Measurements from ENCODE around the gene XCL1. TPM values are rescaled to one million over a fixed set of nuclear protein-coding genes. Genes with fewer than 3 reads are reported as not detected.
"Not testable (repeated sequence)": the region's sequence is repeated elsewhere in the genome, so short reads cannot be mapped to it uniquely, and the experiment has no call there.

XCL1 gene
- total RNA-seq, 1 donor from 2014 or later, result 0.27 TPM

- peaks cover 3% of the 10 kb centered on the region for H3K9me3 ChIP-seq (replicated peaks)
- peaks cover 1% of the 10 kb centered on the region for H3K4me1 ChIP-seq
- intact Hi-C loops (cut with micrococcal nuclease), result no loop called here
- H3K27me3 ChIP-seq (ENCODE audit: low read depth), result no peaks in the 10 kb centered on the region
- TF ChIP-seq, protein P1, sequence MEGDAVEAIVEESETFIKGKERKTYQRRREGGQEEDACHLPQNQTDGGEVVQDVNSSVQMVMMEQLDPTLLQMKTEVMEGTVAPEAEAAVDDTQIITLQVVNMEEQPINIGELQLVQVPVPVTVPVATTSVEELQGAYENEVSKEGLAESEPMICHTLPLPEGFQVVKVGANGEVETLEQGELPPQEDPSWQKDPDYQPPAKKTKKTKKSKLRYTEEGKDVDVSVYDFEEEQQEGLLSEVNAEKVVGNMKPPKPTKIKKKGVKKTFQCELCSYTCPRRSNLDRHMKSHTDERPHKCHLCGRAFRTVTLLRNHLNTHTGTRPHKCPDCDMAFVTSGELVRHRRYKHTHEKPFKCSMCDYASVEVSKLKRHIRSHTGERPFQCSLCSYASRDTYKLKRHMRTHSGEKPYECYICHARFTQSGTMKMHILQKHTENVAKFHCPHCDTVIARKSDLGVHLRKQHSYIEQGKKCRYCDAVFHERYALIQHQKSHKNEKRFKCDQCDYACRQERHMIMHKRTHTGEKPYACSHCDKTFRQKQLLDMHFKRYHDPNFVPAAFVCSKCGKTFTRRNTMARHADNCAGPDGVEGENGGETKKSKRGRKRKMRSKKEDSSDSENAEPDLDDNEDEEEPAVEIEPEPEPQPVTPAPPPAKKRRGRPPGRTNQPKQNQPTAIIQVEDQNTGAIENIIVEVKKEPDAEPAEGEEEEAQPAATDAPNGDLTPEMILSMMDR (IDR thresholded peaks at IDR 0.05; ENCODE audit: borderline replicate concordance), result no peak
- no peak for DNase-seq
- H3K4me3 ChIP-seq, result no peak overlapping the region
- H3K36me3 ChIP-seq, result no peaks in the 10 kb centered on the region
- no peak overlapping the region for H3K27ac ChIP-seq (replicated peaks)
Measured at GRCh38 chr1:168591066-168591465, 14.7 kb downstream of the XCL1 start.

GRCh38 chr1:168591641-168592250 lies 15.3 kb downstream of the XCL1 start:
- Histone ChIP-seq H3K4me3 (no peak overlapping the region), H3K27me3 (ENCODE audit: low read depth) (no peaks in the 10 kb centered on the region), H3K36me3 (no peaks in the 10 kb centered on the region), H3K4me1 (no peaks in the 10 kb centered on the region), H3K27ac (replicated peaks) (no peak overlapping the region), H3K9me3 (replicated peaks) (peaks cover 9% of the 10 kb centered on the region)
- DNase-seq, result no peak
- intact Hi-C loops (cut with micrococcal nuclease), result no loop called here
- TF ChIP-seq, protein P1 (IDR thresholded peaks at IDR 0.05; ENCODE audit: borderline replicate concordance), result no peak

GRCh38 chr1:168595403-168595802 lies 19.0 kb downstream of the XCL1 start:
- H3K27me3 ChIP-seq (ENCODE audit: low read depth); H3K36me3 ChIP-seq; intact Hi-C loops (cut with micrococcal nuclease); H3K27ac ChIP-seq (replicated peaks); DNase-seq; H3K4me3 ChIP-seq: not testable (repeated sequence)
- H3K4me1 ChIP-seq, result peaks cover 11% of the 10 kb centered on the region
- H3K9me3 ChIP-seq (replicated peaks), result peaks cover 13% of the 10 kb centered on the region

GRCh38 chr1:168598125-168598524 lies 21.7 kb downstream of the XCL1 start:
- TF ChIP-seq, protein P1 (IDR thresholded peaks at IDR 0.05; ENCODE audit: borderline replicate concordance), result no peak
- peaks cover 13% of the 10 kb centered on the region for H3K9me3 ChIP-seq (replicated peaks)
- H3K4me3 ChIP-seq, result no peak overlapping the region
- intact Hi-C loops (cut with micrococcal nuclease), result no loop called here
- H3K36me3 ChIP-seq, result no peaks in the 10 kb centered on the region
- no peaks in the 10 kb centered on the region for H3K27me3 ChIP-seq (ENCODE audit: low read depth)
- H3K4me1 ChIP-seq, result peaks cover 11% of the 10 kb centered on the region
- no peak overlapping the region for H3K27ac ChIP-seq (replicated peaks)
- DNase-seq, result no peak

- no peak for DNase-seq
- Histone ChIP-seq H3K36me3 (no peaks in the 10 kb centered on the region), H3K4me3 (no peak overlapping the region), H3K4me1 (peaks cover 15% of the 10 kb centered on the region), H3K27me3 (ENCODE audit: low read depth) (no peaks in the 10 kb centered on the region), H3K27ac (replicated peaks) (no peak overlapping the region), H3K9me3 (replicated peaks) (peaks cover 13% of the 10 kb centered on the region)
- TF ChIP-seq, protein P1 (IDR thresholded peaks at IDR 0.05; ENCODE audit: borderline replicate concordance), result no peak
- intact Hi-C loops (cut with micrococcal nuclease), result no loop called here
Measured at GRCh38 chr1:168598892-168599291, 22.5 kb downstream of the XCL1 start.

GRCh38 chr1:168599641-168600040 lies 23.2 kb downstream of the XCL1 start:
- H3K4me1 ChIP-seq, result peaks cover 17% of the 10 kb centered on the region
- intact Hi-C loops (cut with micrococcal nuclease), result loop anchor here (5.0 to 10.0 kb wide), 2 partner anchors 525 to 748 kb away; no protein-coding TSS in a partner anchor
- no peak overlapping the region for H3K4me3 ChIP-seq
- H3K27me3 ChIP-seq (ENCODE audit: low read depth), result no peaks in the 10 kb centered on the region
- TF ChIP-seq, protein P1 (IDR thresholded peaks at IDR 0.05; ENCODE audit: borderline replicate concordance), result no peak
- H3K27ac ChIP-seq (replicated peaks), result no peak overlapping the region
- peaks cover 13% of the 10 kb centered on the region for H3K9me3 ChIP-seq (replicated peaks)
- H3K36me3 ChIP-seq, result no peaks in the 10 kb centered on the region
- no peak for DNase-seq

All from left ventricle myocardium inferior (tissue), 1 donor.